NCI-H748 (cell line): ENCODE data around the gene STOML1.
A peak's percentile ranks its signal among the peaks of the same experiment; 100 is the strongest.
"Not testable (repeated sequence)": the region's sequence is repeated elsewhere in the genome, so short reads cannot be mapped to it uniquely, and the experiment has no call there.

ENCODE experiments used
- DNase-seq: peaks from one replicate; lab custom pipeline; 2025; ENCODE audit not compliant: unreplicated experiment; lab: John Stamatoyannopoulos, UW

The STOML1 gene

DNA sequence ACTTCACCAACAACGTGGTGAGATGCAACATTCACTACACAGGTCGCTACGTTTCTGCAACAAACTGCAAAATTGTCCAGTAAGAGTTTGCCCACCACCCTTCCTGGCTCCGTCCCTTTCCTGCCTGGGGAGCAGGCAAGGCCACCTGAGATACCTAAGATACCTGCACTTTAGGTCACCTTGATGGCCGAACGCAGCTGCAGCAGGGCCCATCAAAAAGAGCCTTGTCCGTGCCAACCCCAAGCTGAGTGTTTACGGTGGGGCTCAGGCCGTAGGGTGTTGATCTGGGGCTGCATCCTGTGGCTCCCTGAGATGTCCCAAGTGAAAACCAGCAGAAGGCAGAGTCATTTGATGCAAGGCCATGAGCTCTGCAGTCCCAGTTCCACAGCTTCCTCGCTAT lies 42.6 kb downstream of the STOML1 start:
- DNase-seq, result no peak

- DNase-seq, result no peak
Observed at GRCh38 chr15:73948982-73949381, 43.1 kb downstream of the STOML1 start.

DNA sequence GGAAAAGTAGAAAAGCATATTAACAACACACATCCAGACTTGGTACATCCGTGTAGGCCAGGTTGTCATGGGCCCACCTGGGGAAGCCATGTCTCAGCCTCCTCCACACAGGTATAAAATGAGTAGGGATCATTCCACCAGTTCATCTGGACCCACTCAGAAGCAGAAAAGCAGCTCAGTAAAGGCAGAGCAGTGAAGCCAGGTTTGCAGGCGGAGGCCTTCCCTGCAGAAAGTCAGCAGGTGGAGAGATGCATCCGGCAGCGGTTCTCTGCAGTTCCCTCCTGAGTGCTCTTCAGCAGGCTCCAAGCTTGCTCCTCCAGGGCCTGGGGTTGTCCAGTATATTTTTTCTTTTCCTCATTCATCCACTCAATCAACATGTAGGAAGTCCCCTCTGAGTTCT lies 43.7 kb downstream of the STOML1 start:
- DNase-seq, result no peak

- DNase-seq, result no peak
Observed at GRCh38 chr15:73947651-73948050, 44.4 kb downstream of the STOML1 start.

GRCh38 chr15:73946795-73947370 lies 45.2 kb downstream of the STOML1 start:
- no peak for DNase-seq

- no peak for DNase-seq
Observed at GRCh38 chr15:73946046-73946721, 45.9 kb downstream of the STOML1 start.

- DNase-seq, result no peak
Observed at GRCh38 chr15:73945130-73945508, 47.0 kb downstream of the STOML1 start.

GRCh38 chr15:73944161-73945129 lies 47.6 kb downstream of the STOML1 start:
- no peak for DNase-seq

- no peak for DNase-seq
Observed at GRCh38 chr15:73942751-73943270, 49.3 kb downstream of the STOML1 start.

DNA sequence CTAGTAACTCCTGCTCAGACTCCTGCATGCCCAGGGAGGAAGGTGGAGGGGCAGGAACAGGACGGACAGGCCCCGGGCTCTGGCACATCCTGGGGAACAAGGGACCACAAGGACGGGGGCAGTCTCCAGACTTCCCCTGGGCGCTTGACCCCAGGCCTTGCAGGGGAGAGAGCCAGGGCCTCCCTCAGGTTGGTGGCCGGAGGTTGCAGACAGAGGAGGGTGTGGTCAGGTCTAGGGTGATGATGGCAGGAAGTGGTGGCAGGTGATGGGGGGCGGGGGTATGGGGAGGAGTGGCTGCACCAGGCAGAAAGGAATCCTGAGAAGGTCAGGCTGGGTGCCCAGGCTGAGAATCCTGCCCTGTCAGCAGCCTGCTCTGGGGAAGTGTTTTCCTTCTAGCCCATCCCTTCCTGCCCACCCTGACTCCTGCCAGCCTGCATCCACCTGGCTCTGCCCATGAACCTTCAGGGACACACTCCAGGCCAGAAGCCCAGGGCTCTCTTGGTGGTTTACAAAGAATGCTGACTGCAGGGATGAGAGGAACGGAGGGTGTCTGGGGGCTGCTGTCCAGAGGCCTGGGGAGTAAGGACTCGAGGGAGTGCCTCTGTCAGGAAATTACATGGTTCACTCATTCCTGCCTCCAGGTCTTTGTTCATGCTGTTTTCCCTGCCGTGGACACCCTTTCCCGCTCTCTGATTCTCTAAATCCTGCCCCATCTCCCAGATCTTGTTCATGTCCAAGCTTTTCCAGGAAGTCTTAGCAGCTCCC lies 50.0 kb downstream of the STOML1 start:
- peak; percentile 46 for DNase-seq

- DNase-seq, result no peak
Observed at GRCh38 chr15:73941449-73941848, 50.6 kb downstream of the STOML1 start.

DNA sequence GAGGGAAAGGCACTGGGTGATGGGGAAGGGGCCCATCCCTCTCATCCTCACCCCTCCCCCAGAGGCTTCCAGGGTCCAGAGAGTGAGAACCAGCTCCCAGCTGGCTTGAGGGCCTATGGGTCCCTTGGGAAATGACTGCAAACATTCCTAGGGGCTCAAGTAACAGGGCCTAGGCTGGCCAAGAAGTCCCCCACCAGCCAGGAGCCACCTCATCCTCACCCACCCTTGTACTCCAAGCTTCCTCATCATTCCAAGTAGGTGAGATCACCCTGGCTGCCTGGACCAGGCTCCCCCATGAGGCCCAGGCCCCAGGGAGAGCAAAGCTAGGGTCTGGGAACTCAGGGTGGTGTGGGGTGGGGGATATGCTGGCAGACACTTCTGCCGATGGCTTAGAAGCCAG lies 51.1 kb downstream of the STOML1 start:
- no peak for DNase-seq

DNA sequence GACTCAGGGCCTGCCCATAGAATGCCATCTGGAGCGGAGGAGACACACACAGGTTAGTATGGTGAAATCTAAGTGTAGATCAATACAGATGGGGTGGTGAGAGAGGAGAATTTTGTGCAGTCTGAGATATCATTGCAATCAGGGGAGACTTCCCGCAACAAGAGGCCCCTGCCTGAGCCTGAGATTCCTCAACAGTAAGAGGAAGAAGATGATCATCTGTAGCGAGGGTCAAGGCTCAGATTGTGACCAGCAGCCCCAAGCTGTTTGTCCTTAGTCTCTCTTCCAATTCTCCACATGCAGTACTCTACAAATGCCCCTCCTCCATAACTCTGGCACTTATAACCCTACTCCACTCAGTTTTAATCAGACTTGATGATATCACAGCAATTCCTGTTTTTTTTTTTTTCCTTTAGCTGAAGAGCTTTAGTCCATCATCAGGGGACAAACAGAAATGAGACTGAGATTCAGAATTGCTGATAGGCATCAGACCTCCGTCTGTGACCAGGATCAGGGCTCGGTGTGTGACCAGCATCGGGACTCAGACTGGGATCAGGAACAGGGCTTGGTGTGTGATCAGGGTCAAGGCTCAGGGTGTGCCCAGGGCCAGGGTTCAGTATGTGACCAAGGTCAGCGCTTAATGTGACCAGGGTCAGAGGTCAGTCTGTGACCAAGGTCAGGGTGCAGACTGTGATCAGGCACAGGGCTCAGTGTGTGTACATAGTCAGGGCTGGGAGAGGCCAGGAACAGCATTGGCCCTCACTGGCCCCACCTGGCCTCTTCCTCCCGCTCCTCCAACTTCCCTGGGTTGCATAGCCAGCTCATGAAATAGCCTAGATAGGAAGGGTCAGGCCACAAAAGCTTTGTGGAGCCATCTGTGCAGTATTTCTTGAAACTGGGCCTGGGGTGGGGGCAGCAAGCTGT lies 51.8 kb downstream of the STOML1 start:
- DNase-seq, result no peak

DNA sequence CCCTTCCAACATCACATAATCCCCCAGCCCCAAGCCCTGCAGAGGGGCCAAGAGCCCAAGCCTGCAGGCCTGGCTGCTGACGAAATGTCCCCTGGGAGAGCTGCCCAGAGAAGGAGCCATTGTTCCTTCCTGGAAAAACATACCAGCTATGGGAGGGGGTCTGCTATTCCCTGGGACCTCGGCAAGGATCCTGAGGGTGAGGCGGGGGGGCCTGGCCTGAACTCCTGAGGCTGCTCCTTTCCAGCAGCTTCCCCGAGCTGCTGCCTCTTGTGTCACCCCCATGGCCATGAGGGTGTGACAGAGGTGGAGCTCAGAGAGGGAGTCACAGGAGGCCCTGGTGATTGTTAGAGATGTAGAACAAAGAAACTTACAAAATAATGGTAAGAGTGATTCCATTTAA lies 53.0 kb downstream of the STOML1 start:
- no peak for DNase-seq

DNA sequence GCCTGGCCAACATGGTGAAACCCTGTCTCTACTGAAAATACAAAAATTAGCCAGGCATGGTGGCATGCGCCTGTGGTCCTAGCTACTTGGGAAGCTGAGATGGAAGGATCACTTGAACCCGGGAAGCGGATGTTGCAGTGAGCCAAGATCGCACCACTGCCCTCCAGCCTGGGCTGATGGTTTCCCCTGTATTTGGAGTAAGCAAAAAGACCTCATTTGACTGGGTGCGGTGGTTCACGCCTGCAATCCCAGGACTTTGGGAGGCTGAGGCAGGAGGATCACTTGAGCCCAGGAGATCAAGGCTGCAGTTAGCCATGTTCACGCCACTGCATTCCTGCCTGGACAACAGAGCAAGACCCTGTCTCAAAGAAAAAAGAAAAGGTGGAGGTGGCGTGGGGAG lies 53.6 kb downstream of the STOML1 start:
- DNase-seq, result not testable (repeated sequence)

- no peak for DNase-seq
Observed at GRCh38 chr15:73937726-73938125, 54.4 kb downstream of the STOML1 start.

- no peak for DNase-seq
Observed at GRCh38 chr15:73937296-73937695, 54.8 kb downstream of the STOML1 start.

GRCh38 chr15:73936588-73937290 lies 55.4 kb downstream of the STOML1 start:
- no peak for DNase-seq

GRCh38 chr15:73936181-73936580 lies 55.9 kb downstream of the STOML1 start:
- DNase-seq, result no peak
